C4-2B (cell line): ENCODE data around the gene ABLIM3.

Experiments
- H3K27ac ChIP-seq: fragments of 450-650 bp; 2 replicates; pipeline ENCODE4 v1.5.1; 2017
- CTCF ChIP-seq: fragments of 450-650 bp; conservative IDR thresholded peaks from 2 replicates; pipeline ENCODE4 v1.5.1; 2017; ENCODE audit warnings: mild to moderate bottlenecking
- ZFX ChIP-seq: fragments of 450-650 bp; IDR thresholded peaks from 2 replicates; pipeline ENCODE4 v1.6.1; 2017

The ABLIM3 gene

GRCh38 chr5:149299451-149300054, 158.3 kb downstream of the ABLIM3 start:
- TF ChIP-seq ZFX (no peak), CTCF (no peak)
- no peak overlapping the region for H3K27ac ChIP-seq

DNA sequence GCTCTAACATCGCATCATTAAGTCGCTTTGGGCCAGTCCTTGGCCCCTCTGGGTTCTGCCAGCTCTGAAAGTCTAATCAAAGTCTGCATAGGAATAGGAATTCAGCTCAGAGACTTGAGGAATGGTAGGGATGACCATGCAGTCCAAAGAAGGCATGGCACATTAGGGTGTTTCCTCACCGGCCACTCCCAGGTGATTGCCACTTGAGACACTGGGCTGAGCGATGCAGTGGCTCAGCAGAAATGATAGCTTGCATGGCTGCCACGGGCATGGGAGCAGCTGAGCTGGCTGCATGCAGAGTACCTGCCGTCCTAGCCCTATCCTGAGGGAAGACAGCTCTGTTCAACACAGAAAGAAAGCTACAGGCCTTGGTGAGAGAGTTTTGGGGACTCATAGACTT, 159.1 kb downstream of the ABLIM3 start:
- TF ChIP-seq ZFX (no peak), CTCF (no peak)
- no peak overlapping the region for H3K27ac ChIP-seq

GRCh38 chr5:149301049-149301743, 159.9 kb downstream of the ABLIM3 start:
- TF ChIP-seq ZFX = no peak
- TF ChIP-seq CTCF = no peak
- no peak overlapping the region for H3K27ac ChIP-seq

GRCh38 chr5:149301744-149302380, 160.6 kb downstream of the ABLIM3 start:
- H3K27ac ChIP-seq = no peak overlapping the region

DNA sequence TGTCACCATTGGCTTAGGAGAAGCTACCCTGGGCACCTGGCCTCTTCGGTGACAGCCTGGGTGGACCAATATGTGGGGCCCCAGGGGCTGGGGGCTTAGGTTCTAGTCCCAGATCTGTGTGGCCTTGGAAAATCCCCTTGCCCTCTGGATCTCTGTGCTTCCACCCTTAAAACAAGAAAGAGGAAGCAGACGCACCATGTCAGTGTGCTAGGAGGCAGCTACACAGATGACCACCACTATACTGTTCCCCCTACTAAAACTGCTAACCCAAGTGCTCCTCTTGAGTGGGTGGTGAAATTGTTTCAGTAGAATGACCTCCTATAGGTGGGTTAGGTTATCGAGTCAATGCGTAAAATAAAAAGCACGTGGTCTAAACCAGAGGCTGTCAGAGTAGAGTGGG, 161.3 kb downstream of the ABLIM3 start:
- TF ChIP-seq ZFX (no peak), CTCF (no peak)
- no peak overlapping the region for H3K27ac ChIP-seq

More at GRCh38 chr5:149301744-149302380, 160.6 kb downstream of the ABLIM3 start:
- TF ChIP-seq CTCF (no peak), ZFX (no peak)

GRCh38 chr5:149303210-149303609, 161.9 kb downstream of the ABLIM3 start:
- no peak overlapping the region for H3K27ac ChIP-seq
- TF ChIP-seq CTCF = no peak
- TF ChIP-seq ZFX = no peak
